Measurements from ENCODE around the gene ACR. TPM values are rescaled to one million over a fixed set of nuclear protein-coding genes. Genes with fewer than 3 reads are reported as not detected.
"Not testable (repeated sequence)": the region's sequence is repeated elsewhere in the genome, so short reads cannot be mapped to it uniquely, and the experiment has no call there.

ACR gene
- total RNA-seq, 1 donor from 2014 or later: not detected

DNA sequence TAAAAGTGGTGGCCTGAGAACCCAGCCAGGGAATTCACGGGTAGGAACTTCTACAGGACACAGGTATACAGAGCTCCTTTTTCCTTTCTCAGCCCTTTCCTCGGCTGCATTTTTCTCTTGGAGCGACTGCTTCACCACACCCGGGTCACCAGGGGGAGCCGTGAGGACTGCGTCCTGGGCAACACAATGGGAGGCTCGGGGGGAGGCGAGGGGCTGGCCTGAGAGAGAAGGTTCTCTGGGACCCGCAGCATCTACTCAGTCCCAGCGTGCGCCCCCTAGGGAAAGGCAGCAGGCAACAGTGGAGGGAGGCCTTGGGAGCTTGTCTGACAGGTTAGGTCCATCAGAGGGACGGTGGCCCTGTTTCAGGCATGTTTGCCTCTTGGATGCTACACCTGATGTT, 37.1 kb downstream of the ACR start:
- not testable (repeated sequence) for H3K4me3 ChIP-seq (ENCODE audit: low read depth, low read length); DNase-seq (ENCODE audit: low read depth)
- TF ChIP-seq, protein P1, sequence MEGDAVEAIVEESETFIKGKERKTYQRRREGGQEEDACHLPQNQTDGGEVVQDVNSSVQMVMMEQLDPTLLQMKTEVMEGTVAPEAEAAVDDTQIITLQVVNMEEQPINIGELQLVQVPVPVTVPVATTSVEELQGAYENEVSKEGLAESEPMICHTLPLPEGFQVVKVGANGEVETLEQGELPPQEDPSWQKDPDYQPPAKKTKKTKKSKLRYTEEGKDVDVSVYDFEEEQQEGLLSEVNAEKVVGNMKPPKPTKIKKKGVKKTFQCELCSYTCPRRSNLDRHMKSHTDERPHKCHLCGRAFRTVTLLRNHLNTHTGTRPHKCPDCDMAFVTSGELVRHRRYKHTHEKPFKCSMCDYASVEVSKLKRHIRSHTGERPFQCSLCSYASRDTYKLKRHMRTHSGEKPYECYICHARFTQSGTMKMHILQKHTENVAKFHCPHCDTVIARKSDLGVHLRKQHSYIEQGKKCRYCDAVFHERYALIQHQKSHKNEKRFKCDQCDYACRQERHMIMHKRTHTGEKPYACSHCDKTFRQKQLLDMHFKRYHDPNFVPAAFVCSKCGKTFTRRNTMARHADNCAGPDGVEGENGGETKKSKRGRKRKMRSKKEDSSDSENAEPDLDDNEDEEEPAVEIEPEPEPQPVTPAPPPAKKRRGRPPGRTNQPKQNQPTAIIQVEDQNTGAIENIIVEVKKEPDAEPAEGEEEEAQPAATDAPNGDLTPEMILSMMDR (conservative IDR thresholded peaks at IDR 0.05; ENCODE audit: low read depth, low read length): peak; percentile 49

DNA sequence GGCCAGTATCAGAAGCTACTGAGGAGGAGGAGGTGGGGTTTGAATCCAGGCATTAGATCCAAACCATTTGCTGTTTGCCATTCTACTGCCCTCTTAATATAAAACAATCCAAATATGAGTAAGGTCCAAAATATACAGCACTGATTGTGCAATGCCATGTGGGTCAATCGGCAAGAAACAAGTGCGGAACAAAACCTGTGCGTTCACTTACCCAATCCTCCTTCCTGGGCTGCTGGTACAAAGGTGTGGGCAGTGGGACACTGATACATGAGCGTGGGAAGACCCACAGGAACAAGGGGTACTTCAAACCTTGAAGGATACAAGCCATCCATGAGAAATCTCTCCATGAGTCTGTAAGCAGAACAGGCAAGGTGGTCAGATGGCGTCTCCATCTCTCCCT, 39.6 kb downstream of the ACR start:
- not testable (repeated sequence) for H3K4me3 ChIP-seq (ENCODE audit: low read depth, low read length); DNase-seq (ENCODE audit: low read depth)

DNA sequence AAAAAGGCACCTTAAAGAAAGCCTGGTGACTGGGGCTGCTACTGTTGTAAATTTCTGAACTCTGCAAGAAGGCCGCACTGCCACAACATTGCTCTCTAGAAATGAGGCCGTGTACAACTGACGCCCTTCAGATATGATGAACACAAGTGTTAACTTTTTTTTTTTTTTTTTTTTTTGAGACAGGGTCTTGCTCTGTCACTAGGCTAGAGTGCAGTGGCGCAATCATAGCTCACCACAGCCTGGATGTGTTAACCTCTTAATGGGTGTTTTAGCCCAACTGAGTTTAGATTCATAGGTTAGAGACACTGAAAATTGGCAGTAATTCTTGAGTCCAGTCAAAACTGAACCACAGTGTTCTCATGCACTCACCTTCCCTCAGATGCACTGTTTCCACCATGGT, 42.2 kb downstream of the ACR start:
- H3K4me3 ChIP-seq (ENCODE audit: low read depth, low read length); DNase-seq (ENCODE audit: low read depth): not testable (repeated sequence)

DNA sequence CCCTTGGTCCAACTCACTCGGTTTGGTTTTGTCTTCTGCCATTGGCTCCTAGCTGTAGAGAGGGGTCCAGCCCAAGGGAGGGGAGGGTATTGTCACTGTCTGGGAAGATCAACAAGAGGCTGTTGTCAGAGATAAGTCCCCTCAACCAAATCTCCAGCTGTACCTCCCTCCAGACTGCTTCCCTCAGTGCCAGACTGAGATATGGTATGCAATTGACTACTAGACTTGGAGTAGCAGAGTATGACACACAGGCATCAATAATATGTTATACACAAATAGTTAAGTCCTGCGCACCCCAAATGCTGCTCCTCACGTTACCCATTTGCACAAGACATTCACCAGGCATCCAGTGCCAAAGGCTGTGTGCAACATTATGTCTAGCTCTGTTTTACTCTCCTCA, 44.2 kb downstream of the ACR start:
- not testable (repeated sequence) for DNase-seq (ENCODE audit: low read depth); H3K4me3 ChIP-seq (ENCODE audit: low read depth, low read length)

DNA sequence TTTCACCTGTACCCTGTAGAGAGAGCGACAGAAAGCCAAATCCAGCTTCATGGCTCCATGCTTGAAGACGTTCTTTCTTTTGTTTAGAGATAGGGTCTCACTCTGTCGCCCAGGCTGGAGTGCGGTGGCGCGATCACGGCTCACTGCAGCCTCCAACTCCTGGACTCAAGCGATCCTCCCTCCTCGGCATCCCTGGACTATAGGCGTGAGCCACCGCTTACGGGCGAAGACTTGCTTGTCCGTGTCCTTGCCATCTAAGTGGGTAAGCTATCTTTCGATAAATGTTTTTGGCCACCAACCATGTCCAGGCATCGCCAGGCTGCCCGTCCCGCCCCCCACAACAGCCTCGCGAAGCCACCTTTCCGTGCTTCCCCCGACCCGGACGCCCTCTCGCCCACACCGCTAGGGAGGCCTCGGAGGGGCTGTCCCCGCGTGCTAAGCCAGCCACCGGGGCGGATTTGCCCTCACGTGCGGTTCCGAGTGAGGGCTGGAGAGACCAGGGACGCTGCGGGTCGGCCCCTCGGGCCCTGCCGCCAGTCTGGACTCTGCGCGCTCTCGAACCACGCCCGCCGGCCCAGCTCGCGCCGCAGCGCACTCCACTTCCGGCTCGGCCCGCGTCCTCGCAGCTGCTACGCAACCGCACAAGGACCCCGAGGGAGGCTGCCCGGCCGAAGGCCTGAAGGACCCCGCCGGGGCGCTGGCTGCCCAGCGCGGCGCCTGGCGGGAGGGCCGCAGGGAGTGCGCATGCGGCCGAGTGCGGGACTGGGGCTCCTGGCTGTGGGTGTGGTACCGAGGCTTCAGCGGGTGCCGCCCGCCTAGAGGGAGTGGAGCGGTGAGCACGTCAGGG, 45.3 kb downstream of the ACR start, which contains the start of gene RABL2B:
TSS of gene RABL2B (minus strand) at position 604 of the 847 bp plus-strand sequence. CDS start 1,342 bp downstream, outside the sequence.
- peak; percentile 15 for DNase-seq (ENCODE audit: low read depth)
- H3K4me3 ChIP-seq (ENCODE audit: low read depth, low read length): peak within 1 kb of the TSS; percentile 59

DNA sequence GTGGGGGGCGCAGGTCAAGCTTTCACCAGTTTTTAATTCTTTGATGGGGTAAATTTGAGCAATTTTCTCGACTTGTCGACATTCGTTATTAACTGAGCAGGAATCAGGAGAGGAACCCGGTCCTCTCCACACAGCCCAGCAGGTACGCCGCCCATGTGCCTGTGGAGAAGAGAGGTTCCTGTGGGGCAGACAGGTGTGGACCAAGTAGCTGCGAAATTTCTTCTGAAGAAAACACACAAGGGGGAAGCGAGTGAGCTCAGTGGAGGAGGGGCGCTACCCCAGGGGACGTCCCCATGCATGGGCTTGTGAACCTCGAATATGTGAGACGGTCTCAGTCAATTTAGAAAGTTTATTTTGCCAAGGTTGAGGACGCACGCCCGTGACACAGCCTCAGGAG, 45.9 kb downstream of the ACR start:
- peak overlapping the region; percentile 59 for H3K4me3 ChIP-seq (ENCODE audit: low read depth, low read length)
- not testable (repeated sequence) for DNase-seq (ENCODE audit: low read depth)

DNA sequence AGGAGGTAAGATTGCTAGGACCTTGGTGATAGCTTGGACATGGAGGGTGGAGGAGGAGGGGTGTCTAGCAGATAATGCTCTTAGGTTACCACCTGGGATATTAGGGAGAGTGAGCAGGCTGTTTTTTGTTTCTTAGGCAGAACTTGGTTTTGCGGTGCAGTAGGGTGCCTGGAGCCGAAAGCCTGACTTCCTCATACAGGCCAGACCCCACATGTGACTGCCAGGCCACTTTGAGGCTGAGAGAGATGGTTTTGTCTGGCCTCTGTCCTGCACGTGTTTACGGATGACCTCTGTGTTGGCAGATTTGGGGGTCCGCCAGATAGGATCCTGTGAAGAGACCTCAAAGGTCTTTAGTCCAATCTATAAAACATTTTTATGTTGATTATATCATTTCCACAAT, 47.3 kb downstream of the ACR start:
- DNase-seq (ENCODE audit: low read depth); H3K4me3 ChIP-seq (ENCODE audit: low read depth, low read length): not testable (repeated sequence)

DNA sequence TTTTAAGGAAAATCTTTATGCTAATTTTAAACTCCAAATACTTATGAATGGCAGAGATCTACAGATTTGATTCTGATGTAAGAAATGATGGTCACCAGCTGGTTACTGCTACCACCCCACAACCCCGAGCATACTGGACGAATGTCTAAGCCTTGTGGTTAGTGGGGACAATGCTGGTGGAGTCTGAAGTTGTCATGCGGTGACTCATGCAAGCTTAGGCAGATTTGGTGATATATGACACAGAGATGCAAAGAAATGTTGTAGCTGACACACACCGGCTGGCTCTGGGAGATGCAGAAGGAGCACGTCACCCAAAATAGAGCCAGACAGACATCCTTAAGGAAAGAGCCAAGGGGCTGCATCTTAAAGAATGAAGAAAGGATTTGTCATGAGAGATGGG, 48.9 kb downstream of the ACR start:
- not testable (repeated sequence) for DNase-seq (ENCODE audit: low read depth); H3K4me3 ChIP-seq (ENCODE audit: low read depth, low read length)

Other genes with a start within 250 kb of the ACR start
- 69.2 and 83.3 TPM in 2 replicates for gene LMF2, start 230.5 kb upstream of the ACR start, total RNA-seq
- gene NCAPH2, start 230.0 kb upstream of the ACR start, total RNA-seq: 69.3 and 81.5 TPM in 2 replicates
- gene SCO2, start 212.6 kb upstream of the ACR start, total RNA-seq: 1.4 TPM in 1 of 2 replicates, not detected in the other
- 7.6 and 13.1 TPM in 2 replicates for gene TYMP, start 208.2 kb upstream of the ACR start, total RNA-seq
- gene KLHDC7B, start 192.3 kb upstream of the ACR start, total RNA-seq: 0.07 TPM in 1 of 2 replicates, not detected in the other
- gene SYCE3, start 175.3 kb upstream of the ACR start, total RNA-seq: 1.0 TPM in 1 of 2 replicates, not detected in the other
- gene CPT1B, start 159.8 kb upstream of the ACR start, total RNA-seq: 1.2 and 4.0 TPM in 2 replicates
- 29.5 and 50.4 TPM in 2 replicates for gene CHKB, start 155.4 kb upstream of the ACR start, total RNA-seq
- gene MAPK8IP2, start 137.4 kb upstream of the ACR start, total RNA-seq: 0.23 and 0.43 TPM in 2 replicates
- 25.5 and 58.5 TPM in 2 replicates for gene ARSA, start 110.1 kb upstream of the ACR start, total RNA-seq
- 1.4 and 3.6 TPM in 2 replicates for gene SHANK3, start 65.4 kb upstream of the ACR start, total RNA-seq
- 14.6 and 15.0 TPM in 2 replicates for gene RABL2B, start 45.4 kb downstream of the ACR start, total RNA-seq

All from epithelial cell of proximal tubule (primary cell).